Measurements from ENCODE around the gene ATP13A3. TPM values are rescaled to one million over a fixed set of nuclear protein-coding genes. Genes with fewer than 3 reads are reported as not detected.

Gene ATP13A3
- total RNA-seq, 1 donor from 2014 or later = 79.2 TPM

DNA sequence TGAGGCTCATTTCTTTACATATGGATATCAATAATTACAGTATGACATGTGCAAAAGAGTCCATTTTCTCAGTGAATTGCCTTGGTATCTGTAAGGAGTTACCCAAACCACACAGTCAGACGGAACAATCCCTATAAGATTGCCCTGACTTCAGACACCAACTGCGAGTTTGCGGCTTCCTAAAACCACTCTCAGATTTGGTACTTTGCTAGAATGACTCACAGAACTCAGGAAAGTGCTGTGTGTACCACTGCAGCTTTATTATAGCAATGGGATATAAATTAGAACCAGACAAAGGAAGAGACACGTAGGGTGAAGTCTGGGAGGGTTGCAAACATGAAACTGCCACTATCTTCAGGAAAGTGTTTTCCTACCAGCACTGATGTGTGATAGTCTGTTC is 45.8 kb upstream of the ATP13A3 start:
- H3K4me3 Mint-ChIP-seq (ENCODE audit: unreplicated experiment) = no peak overlapping the region
- H3K36me3 Mint-ChIP-seq (ENCODE audit: low read depth, unreplicated experiment) = no peaks in the 10 kb centered on the region
- FAIRE-seq (peak; percentile 5), DNase-seq (ENCODE audit: low read depth) (no peak)
- H3K36me3 ChIP-seq (ENCODE audit: insufficient read depth, low read length) = no peaks in the 10 kb centered on the region
- no peaks in the 10 kb centered on the region for H3K27me3 Mint-ChIP-seq (ENCODE audit: low read depth, unreplicated experiment)
- H3K79me2 ChIP-seq (ENCODE audit: insufficient read depth, low read length) = no peaks in the 10 kb centered on the region
- H3K4me2 ChIP-seq (ENCODE audit: low read length) = no peak overlapping the region
- peaks cover 7% of the 10 kb centered on the region for H3K4me1 Mint-ChIP-seq (ENCODE audit: low read depth, unreplicated experiment)
- H3K27me3 ChIP-seq (ENCODE audit: insufficient read depth, low read length) = no peaks in the 10 kb centered on the region
- no peak overlapping the region for H3K9ac ChIP-seq (ENCODE audit: low read length)
- TF ChIP-seq EZH2 (IDR thresholded peaks at IDR 0.05; ENCODE audit: insufficient read depth, low read length) = no peak
- TF ChIP-seq, protein P1, sequence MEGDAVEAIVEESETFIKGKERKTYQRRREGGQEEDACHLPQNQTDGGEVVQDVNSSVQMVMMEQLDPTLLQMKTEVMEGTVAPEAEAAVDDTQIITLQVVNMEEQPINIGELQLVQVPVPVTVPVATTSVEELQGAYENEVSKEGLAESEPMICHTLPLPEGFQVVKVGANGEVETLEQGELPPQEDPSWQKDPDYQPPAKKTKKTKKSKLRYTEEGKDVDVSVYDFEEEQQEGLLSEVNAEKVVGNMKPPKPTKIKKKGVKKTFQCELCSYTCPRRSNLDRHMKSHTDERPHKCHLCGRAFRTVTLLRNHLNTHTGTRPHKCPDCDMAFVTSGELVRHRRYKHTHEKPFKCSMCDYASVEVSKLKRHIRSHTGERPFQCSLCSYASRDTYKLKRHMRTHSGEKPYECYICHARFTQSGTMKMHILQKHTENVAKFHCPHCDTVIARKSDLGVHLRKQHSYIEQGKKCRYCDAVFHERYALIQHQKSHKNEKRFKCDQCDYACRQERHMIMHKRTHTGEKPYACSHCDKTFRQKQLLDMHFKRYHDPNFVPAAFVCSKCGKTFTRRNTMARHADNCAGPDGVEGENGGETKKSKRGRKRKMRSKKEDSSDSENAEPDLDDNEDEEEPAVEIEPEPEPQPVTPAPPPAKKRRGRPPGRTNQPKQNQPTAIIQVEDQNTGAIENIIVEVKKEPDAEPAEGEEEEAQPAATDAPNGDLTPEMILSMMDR (IDR thresholded peaks at IDR 0.05; ENCODE audit: insufficient read depth, low read depth, low read length) = no peak
- H2AFZ ChIP-seq (ENCODE audit: low read depth, low read length) = no peak overlapping the region
- H3K9me3 ChIP-seq (ENCODE audit: insufficient read depth, low read depth, low read length) = peaks cover 6% of the 10 kb centered on the region
- peaks cover 11% of the 10 kb centered on the region for H3K9me3 Mint-ChIP-seq (ENCODE audit: unreplicated experiment)
- no peaks in the 10 kb centered on the region for H4K20me1 ChIP-seq (ENCODE audit: insufficient read depth, low read length)
- no peak overlapping the region for H3K4me3 ChIP-seq (ENCODE audit: insufficient read depth, low read depth, low read length)
- H3K4me1 ChIP-seq (ENCODE audit: insufficient read depth, low read length) = no peaks in the 10 kb centered on the region
- H3K27ac ChIP-seq (ENCODE audit: low read depth, low read length) = no peak overlapping the region
- peak overlapping the region; percentile 73 for H3K27ac Mint-ChIP-seq (ENCODE audit: unreplicated experiment)

DNA sequence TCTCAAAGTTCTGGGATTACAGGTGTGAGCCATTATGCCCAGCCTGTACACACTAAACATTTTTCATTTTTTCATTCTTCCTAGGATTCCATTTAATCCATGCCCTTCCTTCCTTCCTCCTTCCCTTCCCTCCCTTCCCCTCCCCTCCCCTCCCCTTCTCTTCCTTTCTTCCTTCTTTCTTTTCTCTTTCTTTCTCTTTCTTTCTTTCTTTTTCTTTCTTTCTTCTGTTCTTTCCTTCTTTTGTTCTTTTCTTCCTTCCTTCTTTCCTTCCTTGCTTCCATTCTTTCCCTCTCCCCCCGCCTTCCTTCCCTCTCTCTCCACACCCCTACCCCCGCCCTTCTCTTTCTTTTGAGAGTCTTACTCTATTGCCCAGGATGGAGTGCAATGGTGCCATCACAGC is 40.9 kb upstream of the ATP13A3 start:
- Mint-ChIP-seq H3K27me3 (ENCODE audit: low read depth, unreplicated experiment) (no peaks in the 10 kb centered on the region), H3K4me1 (ENCODE audit: low read depth, unreplicated experiment) (peaks cover 4% of the 10 kb centered on the region), H3K4me3 (ENCODE audit: unreplicated experiment) (no peak overlapping the region), H3K9me3 (ENCODE audit: unreplicated experiment) (peaks cover 9% of the 10 kb centered on the region), H3K27ac (ENCODE audit: unreplicated experiment) (no peak overlapping the region), H3K36me3 (ENCODE audit: low read depth, unreplicated experiment) (no peaks in the 10 kb centered on the region)
- no peaks in the 10 kb centered on the region for H3K4me1 ChIP-seq (ENCODE audit: insufficient read depth, low read length)
- no peaks in the 10 kb centered on the region for H3K27me3 ChIP-seq (ENCODE audit: insufficient read depth, low read length)
- DNase-seq (ENCODE audit: low read depth) = no peak
- H3K79me2 ChIP-seq (ENCODE audit: insufficient read depth, low read length) = no peaks in the 10 kb centered on the region
- no peak for FAIRE-seq
- no peak overlapping the region for H2AFZ ChIP-seq (ENCODE audit: low read depth, low read length)
- H3K9ac ChIP-seq (ENCODE audit: low read length) = peak overlapping the region; percentile 18
- peak overlapping the region; percentile 76 for H3K27ac ChIP-seq (ENCODE audit: low read depth, low read length)
- H3K4me3 ChIP-seq (ENCODE audit: insufficient read depth, low read depth, low read length) = no peak overlapping the region
- no peaks in the 10 kb centered on the region for H3K36me3 ChIP-seq (ENCODE audit: insufficient read depth, low read length)
- H3K4me2 ChIP-seq (ENCODE audit: low read length) = peak overlapping the region; percentile 70
- H3K9me3 ChIP-seq (ENCODE audit: insufficient read depth, low read depth, low read length) = no peaks in the 10 kb centered on the region
- no peak for TF ChIP-seq EZH2 (IDR thresholded peaks at IDR 0.05; ENCODE audit: insufficient read depth, low read length)
- TF ChIP-seq, protein P1 (IDR thresholded peaks at IDR 0.05; ENCODE audit: insufficient read depth, low read depth, low read length) = no peak
- H4K20me1 ChIP-seq (ENCODE audit: insufficient read depth, low read length) = no peaks in the 10 kb centered on the region

DNA sequence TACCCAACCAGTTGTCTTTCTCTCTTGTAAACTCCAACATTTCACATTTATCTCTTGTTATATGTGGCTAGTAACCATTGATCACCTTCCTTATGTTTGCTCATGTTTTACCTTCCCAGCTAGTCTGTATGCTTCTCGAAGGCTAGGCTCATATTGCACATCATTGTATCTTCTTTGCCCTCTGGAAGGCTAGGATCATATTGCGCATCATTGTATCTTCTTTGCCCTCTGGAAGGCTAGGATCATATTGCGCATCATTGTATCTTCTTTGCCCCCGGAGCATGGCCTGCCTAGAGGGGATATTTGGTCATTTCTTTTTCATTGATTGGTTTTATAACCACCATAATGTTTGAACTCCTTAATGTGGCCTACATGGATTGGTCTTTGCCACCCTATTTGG is 39.4 kb upstream of the ATP13A3 start:
- Histone ChIP-seq H3K27ac (ENCODE audit: low read depth, low read length) (peak overlapping the region; percentile 76), H3K4me2 (ENCODE audit: low read length) (no peak overlapping the region), H3K79me2 (ENCODE audit: insufficient read depth, low read length) (no peaks in the 10 kb centered on the region), H3K9ac (ENCODE audit: low read length) (no peak overlapping the region), H3K36me3 (ENCODE audit: insufficient read depth, low read length) (no peaks in the 10 kb centered on the region), H3K9me3 (ENCODE audit: insufficient read depth, low read depth, low read length) (no peaks in the 10 kb centered on the region), H3K27me3 (ENCODE audit: insufficient read depth, low read length) (no peaks in the 10 kb centered on the region), H2AFZ (ENCODE audit: low read depth, low read length) (no peak overlapping the region), H3K4me1 (ENCODE audit: insufficient read depth, low read length) (peaks cover 12% of the 10 kb centered on the region), H4K20me1 (ENCODE audit: insufficient read depth, low read length) (no peaks in the 10 kb centered on the region), H3K4me3 (ENCODE audit: insufficient read depth, low read depth, low read length) (no peak overlapping the region)
- H3K9me3 Mint-ChIP-seq (ENCODE audit: unreplicated experiment) = peaks cover 9% of the 10 kb centered on the region
- no peak overlapping the region for H3K27ac Mint-ChIP-seq (ENCODE audit: unreplicated experiment)
- FAIRE-seq = no peak
- H3K36me3 Mint-ChIP-seq (ENCODE audit: low read depth, unreplicated experiment) = no peaks in the 10 kb centered on the region
- H3K27me3 Mint-ChIP-seq (ENCODE audit: low read depth, unreplicated experiment) = peaks cover 2% of the 10 kb centered on the region
- TF ChIP-seq, protein P1 (IDR thresholded peaks at IDR 0.05; ENCODE audit: insufficient read depth, low read depth, low read length) = no peak
- TF ChIP-seq EZH2 (IDR thresholded peaks at IDR 0.05; ENCODE audit: insufficient read depth, low read length) = no peak
- DNase-seq (ENCODE audit: low read depth) = no peak
- peaks cover 4% of the 10 kb centered on the region for H3K4me1 Mint-ChIP-seq (ENCODE audit: low read depth, unreplicated experiment)
- H3K4me3 Mint-ChIP-seq (ENCODE audit: unreplicated experiment) = no peak overlapping the region
